GM12801 (cell line): ENCODE measurements around the gene EXOC3L1.

ENCODE experiments used
- TF ChIP-seq, protein P1 (sequence below): IDR thresholded peaks from one replicate; pipeline ENCODE4 v1.5.1; 2011; ENCODE audit warnings: control low read depth; ENCODE audit not compliant: insufficient read length; ENCODE audit errors: extremely low read depth

EXOC3L1 gene

DNA sequence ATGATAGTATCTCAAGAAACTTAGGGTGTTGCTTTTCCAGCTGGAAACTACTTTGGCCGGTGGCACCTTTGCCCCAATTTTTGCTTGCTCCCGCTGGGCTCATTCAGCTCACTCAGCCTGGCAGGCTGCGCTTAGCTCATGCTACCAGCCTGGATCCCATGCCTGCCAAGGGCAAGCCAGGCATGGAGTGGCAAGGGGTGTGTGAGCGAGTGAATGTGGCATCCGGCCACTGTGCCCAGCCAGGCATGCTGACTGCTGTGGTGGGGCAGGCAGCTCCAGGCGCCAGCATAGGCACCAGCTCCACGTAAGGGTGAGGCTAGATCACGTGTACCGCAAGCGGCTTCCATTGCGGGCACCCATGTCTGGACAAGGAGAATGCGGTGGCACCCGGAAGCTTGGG lies 48.5 kb downstream of the EXOC3L1 start:
- TF ChIP-seq, protein P1, sequence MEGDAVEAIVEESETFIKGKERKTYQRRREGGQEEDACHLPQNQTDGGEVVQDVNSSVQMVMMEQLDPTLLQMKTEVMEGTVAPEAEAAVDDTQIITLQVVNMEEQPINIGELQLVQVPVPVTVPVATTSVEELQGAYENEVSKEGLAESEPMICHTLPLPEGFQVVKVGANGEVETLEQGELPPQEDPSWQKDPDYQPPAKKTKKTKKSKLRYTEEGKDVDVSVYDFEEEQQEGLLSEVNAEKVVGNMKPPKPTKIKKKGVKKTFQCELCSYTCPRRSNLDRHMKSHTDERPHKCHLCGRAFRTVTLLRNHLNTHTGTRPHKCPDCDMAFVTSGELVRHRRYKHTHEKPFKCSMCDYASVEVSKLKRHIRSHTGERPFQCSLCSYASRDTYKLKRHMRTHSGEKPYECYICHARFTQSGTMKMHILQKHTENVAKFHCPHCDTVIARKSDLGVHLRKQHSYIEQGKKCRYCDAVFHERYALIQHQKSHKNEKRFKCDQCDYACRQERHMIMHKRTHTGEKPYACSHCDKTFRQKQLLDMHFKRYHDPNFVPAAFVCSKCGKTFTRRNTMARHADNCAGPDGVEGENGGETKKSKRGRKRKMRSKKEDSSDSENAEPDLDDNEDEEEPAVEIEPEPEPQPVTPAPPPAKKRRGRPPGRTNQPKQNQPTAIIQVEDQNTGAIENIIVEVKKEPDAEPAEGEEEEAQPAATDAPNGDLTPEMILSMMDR: no peak

DNA sequence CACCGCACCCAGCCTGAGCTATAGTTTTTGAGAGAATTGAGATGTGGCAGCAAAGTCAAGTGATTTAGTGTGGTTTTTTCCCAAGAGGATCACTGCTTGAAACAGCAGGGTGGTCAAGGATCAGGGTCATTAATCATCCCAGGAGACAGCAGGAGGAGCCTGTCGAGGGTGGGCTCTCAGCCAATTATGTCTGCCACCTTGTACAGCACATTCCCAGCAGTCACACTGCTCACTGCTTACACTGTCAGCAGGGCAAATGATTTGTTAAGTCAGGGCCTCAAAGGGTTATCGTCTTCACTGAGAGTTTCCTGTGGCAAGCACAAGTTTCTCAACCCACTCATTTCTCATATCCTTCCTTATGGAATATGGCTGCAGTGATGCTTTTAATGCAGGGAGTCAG lies 52.3 kb downstream of the EXOC3L1 start:
- TF ChIP-seq, protein P1: no peak
